ENCODE measurements around the gene CNOT4.

DNA sequence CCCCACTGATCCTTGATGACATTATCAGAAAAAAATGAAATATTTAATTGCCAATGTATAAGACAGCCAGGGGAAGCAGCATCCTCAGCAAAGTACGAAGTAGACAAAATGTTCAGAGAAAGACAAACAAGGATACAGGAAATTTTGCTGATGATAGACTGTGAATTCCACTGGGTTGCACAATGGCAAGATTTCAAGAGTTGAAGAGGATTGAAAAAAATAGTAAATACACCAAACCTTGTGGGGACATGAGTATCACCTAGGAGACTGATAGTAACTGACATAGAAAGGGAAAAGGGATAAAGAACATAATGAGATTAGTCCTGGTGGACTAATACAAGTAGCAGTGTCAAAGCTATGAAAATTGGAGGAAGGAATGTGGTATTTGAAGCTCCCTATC lies 16.5 kb downstream of the CNOT4 start:
- TF ChIP-seq POLR2A (IDR thresholded peaks at IDR 0.05; ENCODE audit: low read length) (no peak), JUN (IDR thresholded peaks at IDR 0.05) (no peak), CBX8 (IDR thresholded peaks at IDR 0.05) (no peak), HOXB13 (CRISPR knock-in tag; IDR thresholded peaks at IDR 0.05; ENCODE audit: low read depth) (no peak), RFX5 (IDR thresholded peaks at IDR 0.05) (no peak), HOXB5 (CRISPR knock-in tag; IDR thresholded peaks at IDR 0.05) (no peak), ZNF302 (CRISPR knock-in tag; IDR thresholded peaks at IDR 0.05) (no peak), RAD21 (conservative IDR thresholded peaks at IDR 0.05 in 1 of 2, IDR thresholded peaks at IDR 0.05 in 1 of 2) (no peak), CHD4 (IDR thresholded peaks at IDR 0.05; ENCODE audit: borderline replicate concordance) (no peak), ESRRA (IDR thresholded peaks at IDR 0.05; ENCODE audit: borderline replicate concordance, low read length) (no peak)
- TF ChIP-seq, protein P1, sequence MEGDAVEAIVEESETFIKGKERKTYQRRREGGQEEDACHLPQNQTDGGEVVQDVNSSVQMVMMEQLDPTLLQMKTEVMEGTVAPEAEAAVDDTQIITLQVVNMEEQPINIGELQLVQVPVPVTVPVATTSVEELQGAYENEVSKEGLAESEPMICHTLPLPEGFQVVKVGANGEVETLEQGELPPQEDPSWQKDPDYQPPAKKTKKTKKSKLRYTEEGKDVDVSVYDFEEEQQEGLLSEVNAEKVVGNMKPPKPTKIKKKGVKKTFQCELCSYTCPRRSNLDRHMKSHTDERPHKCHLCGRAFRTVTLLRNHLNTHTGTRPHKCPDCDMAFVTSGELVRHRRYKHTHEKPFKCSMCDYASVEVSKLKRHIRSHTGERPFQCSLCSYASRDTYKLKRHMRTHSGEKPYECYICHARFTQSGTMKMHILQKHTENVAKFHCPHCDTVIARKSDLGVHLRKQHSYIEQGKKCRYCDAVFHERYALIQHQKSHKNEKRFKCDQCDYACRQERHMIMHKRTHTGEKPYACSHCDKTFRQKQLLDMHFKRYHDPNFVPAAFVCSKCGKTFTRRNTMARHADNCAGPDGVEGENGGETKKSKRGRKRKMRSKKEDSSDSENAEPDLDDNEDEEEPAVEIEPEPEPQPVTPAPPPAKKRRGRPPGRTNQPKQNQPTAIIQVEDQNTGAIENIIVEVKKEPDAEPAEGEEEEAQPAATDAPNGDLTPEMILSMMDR (IDR thresholded peaks at IDR 0.05): no peak
- TF ChIP-seq, protein P2, sequence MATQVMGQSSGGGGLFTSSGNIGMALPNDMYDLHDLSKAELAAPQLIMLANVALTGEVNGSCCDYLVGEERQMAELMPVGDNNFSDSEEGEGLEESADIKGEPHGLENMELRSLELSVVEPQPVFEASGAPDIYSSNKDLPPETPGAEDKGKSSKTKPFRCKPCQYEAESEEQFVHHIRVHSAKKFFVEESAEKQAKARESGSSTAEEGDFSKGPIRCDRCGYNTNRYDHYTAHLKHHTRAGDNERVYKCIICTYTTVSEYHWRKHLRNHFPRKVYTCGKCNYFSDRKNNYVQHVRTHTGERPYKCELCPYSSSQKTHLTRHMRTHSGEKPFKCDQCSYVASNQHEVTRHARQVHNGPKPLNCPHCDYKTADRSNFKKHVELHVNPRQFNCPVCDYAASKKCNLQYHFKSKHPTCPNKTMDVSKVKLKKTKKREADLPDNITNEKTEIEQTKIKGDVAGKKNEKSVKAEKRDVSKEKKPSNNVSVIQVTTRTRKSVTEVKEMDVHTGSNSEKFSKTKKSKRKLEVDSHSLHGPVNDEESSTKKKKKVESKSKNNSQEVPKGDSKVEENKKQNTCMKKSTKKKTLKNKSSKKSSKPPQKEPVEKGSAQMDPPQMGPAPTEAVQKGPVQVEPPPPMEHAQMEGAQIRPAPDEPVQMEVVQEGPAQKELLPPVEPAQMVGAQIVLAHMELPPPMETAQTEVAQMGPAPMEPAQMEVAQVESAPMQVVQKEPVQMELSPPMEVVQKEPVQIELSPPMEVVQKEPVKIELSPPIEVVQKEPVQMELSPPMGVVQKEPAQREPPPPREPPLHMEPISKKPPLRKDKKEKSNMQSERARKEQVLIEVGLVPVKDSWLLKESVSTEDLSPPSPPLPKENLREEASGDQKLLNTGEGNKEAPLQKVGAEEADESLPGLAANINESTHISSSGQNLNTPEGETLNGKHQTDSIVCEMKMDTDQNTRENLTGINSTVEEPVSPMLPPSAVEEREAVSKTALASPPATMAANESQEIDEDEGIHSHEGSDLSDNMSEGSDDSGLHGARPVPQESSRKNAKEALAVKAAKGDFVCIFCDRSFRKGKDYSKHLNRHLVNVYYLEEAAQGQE (IDR thresholded peaks at IDR 0.05): no peak
- TF ChIP-seq, protein P3, sequence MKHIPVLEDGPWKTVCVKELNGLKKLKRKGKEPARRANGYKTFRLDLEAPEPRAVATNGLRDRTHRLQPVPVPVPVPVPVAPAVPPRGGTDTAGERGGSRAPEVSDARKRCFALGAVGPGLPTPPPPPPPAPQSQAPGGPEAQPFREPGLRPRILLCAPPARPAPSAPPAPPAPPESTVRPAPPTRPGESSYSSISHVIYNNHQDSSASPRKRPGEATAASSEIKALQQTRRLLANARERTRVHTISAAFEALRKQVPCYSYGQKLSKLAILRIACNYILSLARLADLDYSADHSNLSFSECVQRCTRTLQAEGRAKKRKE (CRISPR knock-in tag; IDR thresholded peaks at IDR 0.05; ENCODE audit: low read depth): no peak
- TF ChIP-seq, protein P4, sequence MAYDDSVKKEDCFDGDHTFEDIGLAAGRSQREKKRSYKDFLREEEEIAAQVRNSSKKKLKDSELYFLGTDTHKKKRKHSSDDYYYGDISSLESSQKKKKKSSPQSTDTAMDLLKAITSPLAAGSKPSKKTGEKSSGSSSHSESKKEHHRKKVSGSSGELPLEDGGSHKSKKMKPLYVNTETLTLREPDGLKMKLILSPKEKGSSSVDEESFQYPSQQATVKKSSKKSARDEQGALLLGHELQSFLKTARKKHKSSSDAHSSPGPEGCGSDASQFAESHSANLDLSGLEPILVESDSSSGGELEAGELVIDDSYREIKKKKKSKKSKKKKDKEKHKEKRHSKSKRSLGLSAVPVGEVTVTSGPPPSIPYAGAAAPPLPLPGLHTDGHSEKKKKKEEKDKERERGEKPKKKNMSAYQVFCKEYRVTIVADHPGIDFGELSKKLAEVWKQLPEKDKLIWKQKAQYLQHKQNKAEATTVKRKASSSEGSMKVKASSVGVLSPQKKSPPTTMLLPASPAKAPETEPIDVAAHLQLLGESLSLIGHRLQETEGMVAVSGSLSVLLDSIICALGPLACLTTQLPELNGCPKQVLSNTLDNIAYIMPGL (CRISPR knock-in tag; IDR thresholded peaks at IDR 0.05; ENCODE audit: borderline replicate concordance): no peak
